HUDEP-2 (cell line): ENCODE data around the gene SLC25A31.

Experiments
- DNase-seq, 76 experiments: peaks; one replicate each; lab custom pipeline; 2025; ENCODE audit not compliant: unreplicated experiment in 76 of 76; lab: John Stamatoyannopoulos, UW

The SLC25A31 gene

DNA sequence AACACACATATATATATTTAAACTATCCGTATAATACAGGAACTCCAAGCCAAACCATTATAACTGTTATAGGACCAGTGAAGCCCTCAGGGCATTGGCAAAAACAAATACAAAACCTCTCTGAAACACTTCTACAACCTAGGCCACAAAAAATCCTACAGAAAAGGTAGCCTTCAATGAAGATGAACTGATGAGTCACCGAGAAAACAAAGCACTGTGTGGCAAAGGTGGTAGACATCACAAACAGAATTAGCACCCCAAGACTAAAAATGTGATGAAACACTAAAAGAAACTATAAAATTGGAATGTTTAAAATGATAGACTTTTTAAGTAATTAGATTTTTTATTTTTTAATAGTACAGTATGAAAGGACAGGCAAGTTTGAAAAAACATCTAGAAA, 46.4 kb downstream of the SLC25A31 start:
- DNase-seq: no peak

DNA sequence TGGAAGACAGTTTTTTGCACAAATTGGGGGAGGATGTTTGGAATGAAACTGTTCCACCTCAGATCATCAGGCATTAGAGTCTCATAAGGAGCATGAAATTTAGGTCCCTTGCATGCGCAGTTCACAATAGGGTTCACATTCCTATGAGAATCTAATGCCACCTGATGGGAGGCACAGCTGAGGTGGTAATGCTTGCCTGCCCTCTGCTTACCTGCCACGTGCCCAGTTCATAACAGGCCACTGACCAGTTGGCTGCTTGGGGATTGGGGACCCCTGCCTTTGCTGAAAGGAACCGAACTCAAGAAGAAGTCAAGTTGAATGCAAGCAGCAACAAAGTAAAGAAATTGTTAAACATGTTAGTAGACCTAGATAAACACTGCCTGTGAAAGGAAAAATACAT, 47.3 kb downstream of the SLC25A31 start:
- DNase-seq: no peak

DNA sequence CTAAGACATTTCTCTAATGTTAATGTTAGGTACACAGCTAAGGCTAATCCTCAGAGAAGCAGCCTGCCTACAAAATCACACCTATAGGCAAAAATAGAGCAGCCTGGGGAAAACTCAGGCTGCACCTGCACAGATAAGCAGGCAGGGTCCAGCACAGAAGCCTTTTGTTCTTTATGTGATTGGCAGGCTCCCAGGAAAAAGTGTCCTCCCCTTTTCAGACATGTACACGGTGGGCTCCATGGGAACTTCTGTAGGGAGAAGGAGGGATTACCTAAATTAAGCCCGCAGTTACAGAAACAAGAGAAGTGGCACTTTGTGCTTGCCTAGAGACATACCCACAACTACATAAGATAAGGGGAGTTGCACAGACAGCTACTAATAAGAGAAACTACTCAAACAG, 47.9 kb downstream of the SLC25A31 start:
- DNase-seq: no peak

DNA sequence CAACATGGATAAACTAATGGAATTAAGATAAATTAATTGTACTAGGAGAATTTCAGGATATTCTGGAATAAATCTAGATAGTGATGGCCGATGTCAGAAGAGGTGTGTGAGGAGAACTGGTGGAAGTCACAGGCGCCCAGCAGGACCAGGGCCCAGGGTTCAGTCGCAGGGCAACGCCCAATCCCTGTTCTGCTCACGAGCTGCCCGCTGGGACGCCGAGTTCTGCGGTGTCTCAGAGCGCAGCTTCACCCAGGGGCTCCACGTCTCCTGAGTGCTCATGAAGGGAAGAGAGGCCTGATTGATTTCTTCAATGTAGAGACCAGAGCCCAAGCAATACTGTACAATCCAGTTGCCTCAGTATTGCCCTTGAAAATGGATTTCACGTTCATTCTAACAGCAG, 50.4 kb downstream of the SLC25A31 start:
- no peak for DNase-seq

DNA sequence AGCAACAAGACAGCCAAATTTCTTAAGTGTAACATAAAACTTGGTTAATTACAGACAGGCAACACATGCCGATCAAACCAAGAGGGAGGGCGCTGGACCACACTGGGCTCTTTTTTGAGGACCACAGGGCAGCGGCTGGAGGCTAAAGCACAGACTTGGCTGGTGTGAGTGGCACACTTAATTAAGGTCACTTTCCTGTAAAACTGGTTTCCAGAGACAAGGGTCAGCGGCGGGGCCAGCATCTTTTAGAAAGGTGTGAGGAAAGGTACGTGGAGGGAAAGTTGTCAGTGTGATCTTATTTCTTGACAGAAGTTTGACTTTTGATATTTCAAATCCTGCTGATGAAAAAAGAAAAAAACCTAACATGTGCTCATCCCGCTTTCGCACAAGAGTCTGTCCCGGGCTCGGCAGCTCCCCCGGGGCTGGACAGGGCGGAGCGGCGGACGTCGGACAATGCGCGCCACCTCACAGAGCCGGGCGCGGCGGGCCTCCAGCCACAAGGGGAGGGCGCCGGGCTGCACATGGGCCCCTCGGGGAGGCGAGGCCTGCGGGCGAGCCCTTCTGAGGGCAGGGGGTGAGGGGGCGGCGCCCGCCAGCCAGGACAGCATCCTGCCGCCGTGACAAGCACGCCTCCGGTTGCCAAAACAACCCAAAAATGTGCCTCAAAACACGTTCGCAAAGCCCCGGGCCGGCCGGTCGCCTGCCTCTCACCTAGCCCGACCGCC, 51.3 kb downstream of the SLC25A31 start:
- DNase-seq: peak in 55 of 76 experiments; percentile 17 to 92 (median 67)

DNA sequence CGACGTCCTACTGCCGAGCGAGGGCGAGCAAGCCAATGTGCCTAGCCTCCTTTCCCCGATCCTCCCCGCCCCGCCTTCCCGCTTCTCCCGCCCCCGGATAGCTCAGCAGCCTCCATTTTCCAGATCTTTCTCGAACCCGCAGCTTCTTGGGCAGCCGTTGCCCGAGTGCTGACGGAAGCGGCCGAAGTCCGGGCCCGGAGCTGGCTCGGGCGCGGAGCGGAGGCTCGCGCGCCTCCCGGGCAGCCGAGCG, 51.8 kb downstream of the SLC25A31 start:
- peak in 71 of 76 experiments; percentile 34 to 93 (median 83) for DNase-seq

DNA sequence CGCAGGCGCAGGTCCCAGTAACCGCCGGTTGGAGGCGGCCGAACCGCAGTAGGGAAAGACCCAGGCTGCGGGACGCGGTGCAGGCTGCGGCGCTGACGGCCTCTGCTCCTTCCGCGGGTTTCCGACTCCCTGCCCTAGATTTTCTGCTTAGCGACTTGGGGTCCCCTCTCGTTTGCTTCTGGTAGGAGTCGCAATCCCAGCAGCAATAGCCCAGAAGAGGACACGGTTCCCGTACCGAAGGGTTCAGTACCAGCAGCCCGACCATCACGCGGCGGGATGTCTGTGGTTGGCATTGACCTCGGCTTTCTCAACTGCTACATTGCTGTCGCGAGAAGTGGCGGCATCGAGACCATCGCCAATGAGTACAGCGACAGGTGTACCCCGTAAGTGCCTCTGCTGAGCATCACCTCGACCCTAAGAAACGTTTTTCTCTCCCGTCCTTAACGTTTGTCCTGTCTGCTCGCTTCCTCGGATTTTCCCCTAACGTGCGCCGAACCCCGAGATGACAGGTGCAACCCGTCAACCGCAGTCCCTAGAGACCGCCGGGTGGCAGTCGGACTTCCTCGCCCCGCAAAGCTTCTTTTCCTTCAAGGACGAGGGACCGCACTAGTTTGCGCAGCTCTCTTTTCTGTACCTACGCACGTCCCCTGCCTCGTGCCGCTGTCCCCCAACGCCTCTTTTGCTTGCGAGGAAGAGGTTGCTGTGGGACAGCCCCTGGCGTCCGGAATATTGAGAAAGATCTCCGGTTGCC, 52.2 kb downstream of the SLC25A31 start, which contains the start of gene HSPA4L:
TSS of gene HSPA4L (plus strand) at position 48 of the 751 bp plus-strand sequence. CDS start at position 277, 229 bp downstream.
- peak in 64 of 76 experiments; percentile 1 to 92 (median 67) for DNase-seq

DNA sequence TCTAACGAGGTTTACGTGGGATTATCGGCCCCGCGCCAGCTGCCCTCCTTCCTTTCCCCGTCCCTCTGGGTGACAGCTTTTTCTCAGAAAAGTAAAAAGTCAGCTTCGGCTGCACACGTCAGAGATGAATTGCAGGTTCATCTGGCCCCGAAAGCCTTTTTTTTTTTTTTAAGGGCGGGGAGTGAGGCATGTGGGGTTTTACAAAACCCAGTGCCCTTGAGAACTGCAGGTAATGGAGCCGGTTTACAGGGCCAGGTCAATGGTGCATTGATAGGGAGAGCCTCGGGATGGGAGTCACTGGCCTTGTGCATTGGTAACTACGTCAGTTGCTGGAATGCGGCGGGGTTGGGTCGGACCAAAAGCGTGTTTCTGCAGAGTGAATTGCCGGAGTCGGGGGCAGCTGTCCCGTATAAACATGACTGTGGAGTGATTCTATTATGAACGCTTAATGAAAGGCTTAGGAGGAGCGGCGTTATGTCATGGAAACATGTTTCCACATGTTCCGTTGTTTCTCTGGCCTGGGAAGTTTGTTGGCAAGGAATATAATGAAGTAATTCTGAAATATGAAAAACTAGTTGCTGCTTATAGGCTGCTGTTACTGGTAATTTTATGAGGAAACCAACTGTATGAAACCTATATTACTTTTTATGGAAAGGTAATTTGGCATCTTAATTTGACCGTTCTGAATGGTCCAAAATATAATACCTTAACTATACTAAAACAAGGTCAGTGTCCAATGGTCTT, 53.0 kb downstream of the SLC25A31 start:
- DNase-seq: peak in 60 of 76 experiments; percentile 1 to 70 (median 34)

DNA sequence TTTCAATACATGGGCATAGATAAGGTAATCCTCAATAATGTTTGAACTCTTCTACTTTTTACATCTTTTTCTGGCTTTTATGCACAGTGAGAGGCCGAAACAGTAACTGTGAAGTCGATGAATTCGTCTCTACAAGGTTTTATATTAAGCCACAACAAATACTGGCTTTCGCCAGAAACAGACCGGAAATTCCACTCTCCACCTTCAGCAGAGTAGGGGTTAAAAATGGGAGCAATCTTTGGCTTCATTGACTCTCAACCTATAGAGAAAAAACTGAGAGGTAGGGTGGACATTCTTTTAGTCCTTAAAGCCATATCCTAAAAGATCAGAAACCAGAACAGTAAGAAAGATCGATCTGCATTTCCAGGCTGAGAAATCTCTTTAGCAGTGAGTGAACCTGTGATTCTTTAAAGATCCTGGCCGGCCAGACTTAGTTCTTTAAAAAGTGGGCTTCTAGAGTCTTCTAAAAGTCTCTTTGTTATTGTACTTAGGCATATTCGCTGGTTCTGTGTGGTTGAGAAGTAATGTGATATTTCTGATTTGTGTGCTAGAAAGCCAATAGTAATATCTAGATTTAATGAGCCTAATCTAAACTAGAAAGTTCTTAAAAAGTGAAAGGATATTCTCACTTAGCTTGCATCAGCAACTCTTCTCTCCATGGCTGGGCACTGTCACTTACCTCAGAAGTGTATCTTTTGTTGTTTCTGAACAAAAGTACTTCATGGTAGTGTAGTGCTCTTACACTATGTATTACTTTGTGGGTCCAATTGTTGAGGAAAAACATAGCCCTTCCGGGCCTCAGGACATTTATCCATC, 54.0 kb downstream of the SLC25A31 start:
- DNase-seq: peak in 1 of 76 experiments; percentile 4

DNA sequence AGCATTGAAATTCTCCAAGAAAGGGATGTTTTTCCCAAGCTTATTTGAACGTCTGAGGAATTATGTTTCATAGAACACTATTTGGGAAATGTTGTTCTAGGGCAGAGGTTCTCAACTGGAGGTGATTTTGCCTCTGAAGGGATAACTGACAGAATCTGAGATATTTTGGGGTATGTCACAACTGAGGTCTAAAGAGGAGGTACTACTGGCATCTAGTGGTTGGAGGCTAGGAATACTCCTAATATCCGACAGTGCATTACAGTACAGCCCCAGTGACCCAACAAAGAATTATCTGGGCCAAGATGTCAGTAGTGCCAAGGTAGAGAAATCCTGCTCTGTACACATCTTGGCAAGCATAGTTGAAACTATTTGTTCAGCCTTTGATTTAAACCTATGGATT, 58.3 kb downstream of the SLC25A31 start:
- DNase-seq: peak in 6 of 76 experiments; percentile 2 to 26 (median 11)

DNA sequence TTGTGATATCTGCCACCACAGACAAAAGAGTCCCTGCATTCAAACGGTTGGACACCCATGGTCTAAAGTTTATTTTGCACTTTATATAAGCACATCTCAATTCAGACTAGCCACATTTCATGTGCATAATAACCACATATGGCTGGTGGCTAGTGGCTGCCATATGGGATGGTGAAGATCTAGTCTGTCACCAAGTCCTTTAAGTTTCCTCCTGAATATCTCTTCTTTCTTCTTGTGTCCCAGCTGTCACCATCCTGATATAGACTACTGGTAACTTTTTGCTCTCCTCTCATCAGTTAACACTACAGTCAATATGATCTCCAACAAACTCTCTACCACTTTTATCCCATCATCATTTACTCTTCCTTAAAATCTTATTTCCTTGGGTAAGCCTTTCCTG, 61.2 kb downstream of the SLC25A31 start:
- DNase-seq: no peak

DNA sequence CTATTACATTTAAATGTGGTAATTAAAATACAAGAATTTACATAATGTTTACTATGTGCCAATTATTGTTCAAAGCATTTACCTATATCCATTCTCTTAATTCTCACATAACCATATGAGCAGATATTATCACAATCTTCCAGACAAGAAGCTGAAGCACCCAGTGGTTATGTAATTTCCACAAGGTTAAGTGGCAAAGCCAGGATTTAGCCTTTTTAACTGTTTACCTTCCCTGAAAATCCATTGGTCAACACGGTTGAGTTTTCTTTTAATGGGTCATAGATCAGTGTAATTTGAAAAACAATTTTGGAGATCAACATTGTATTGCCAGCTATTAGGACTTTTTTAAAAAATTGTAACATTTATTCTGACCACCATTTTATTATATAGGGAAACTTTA, 63.3 kb downstream of the SLC25A31 start:
- no peak for DNase-seq

DNA sequence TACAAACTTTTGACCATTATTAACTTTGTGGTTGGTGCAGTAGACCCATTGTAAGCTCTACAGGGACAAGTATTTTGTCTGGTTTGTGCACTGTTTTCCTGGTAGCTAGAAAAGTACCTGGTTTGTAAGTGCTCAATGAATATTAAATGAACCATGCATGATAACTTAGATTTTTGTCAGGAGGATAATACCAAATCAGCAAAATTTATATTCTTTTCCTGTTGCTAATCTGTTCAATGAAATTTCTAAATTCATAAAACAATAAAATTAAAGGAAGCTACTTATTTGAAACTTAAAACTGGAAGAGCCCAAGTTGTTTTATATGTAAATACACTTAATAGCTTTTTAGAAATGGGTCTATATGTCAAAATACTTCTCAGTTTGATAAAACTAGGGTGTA, 69.5 kb downstream of the SLC25A31 start:
- DNase-seq: no peak

DNA sequence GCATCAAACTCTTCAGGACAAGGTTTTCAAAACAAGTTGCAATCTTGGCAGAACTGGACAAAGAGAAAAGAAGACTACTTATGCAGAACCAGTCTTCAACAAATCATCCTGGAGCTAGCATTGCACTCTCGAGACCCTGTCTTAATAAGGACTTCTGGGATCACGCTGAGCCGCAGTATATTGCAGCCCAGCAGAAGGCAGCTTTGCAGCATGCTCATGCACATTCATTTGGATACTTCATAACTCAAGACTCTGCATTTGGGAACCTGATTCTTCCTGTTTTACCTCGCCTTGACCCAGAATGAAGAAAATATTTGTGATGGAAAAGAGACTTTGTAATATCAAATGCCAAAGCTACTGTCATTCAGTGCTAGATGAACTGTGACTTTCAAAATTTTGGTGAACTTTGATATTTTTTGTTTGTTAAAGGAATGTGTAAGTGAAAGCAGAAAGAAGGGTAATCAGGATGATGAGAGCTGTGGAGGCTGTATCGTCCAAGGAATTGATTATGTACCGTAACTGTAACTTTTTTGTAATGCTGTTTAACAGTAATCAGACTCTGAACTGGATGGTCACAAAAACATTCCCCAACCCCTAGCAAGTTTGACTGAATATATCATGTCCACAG, 79.1 kb downstream of the SLC25A31 start:
- no peak for DNase-seq

DNA sequence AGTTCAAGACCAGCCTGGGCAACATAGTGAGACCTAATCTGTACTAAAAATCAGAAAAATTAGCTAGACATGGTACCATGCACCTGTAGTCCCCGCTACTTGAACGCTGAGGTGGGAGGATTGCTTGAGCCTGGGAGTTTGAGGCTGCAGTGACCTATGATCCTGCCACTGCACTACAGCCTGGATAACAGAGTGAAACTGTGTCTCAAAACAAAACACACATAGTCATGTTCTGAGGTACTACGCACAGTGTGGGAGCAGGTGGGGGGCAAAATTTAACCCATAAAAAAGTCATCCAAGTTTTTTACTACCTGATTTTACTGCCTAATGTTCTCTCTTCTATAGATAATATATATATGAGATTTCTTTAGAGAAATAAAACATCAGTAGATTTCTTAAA, 80.4 kb downstream of the SLC25A31 start:
- no peak for DNase-seq

DNA sequence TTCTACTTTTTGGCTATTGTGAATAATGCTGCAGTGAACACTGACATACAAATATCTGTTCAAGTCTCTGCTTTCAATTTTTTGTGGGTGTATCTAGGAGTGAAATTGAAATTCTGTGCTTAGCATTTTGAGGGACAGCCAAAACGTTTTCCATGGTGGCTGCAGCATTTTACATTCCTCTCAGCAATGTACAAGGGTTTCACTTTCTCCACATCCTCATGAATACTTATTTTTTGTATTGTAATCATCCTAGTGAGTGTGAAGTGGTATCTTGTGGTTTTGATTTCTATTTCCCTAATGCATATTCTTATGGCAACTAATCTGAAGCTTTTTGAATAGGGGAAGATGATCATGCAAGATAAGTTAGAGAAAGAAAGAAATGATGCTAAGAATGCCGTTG, 92.2 kb downstream of the SLC25A31 start:
- no peak for DNase-seq
